ENCODE results near the gene KBTBD7. TPM values are rescaled to one million over a fixed set of nuclear protein-coding genes. Genes with fewer than 3 reads are reported as not detected.

KBTBD7 gene
- total and polyA plus RNA-seq, 2 donors (not counting 3 experiments of a cell fraction or from before 2014, with no cell fraction given), result 2.1 to 4.4 TPM

- Histone ChIP-seq H3K9me1 (replicated peaks; ENCODE audit: control insufficient read depth, extremely low read depth, insufficient read depth, low read length) (no peaks in the 10 kb centered on the region), H3K79me2 (ENCODE audit: control insufficient read depth, insufficient read depth, low read length) (no peaks in the 10 kb centered on the region), H4K20me1 (replicated peaks; ENCODE audit: control insufficient read depth, extremely low read depth, insufficient read depth, low read length) (no peaks in the 10 kb centered on the region), H3K36me3 (ENCODE audit: control insufficient read depth in 2 of 2, extremely low read depth in 1 of 2, insufficient read depth in 2 of 2, low read length in 2 of 2) (no peaks in the 10 kb centered on the region), H3K4me3 (replicated peaks in 1 of 3; ENCODE audit: insufficient read depth in 1 of 3, low read depth in 1 of 3, low read length in 3 of 3) (no peak overlapping the region), H3K4me2 (ENCODE audit: insufficient read depth, low read length) (no peak overlapping the region), H3K9ac (replicated peaks; ENCODE audit: extremely low read depth, insufficient read depth, low read length) (no peak overlapping the region), H3K27ac (ENCODE audit: insufficient read depth, low read depth, low read length) (no peak overlapping the region), H2AFZ (ENCODE audit: low read depth, low read length) (no peak overlapping the region), H3K9me3 (replicated peaks; ENCODE audit: control insufficient read depth, insufficient read depth, low read length) (no peaks in the 10 kb centered on the region), H3K27me3 (ENCODE audit: control insufficient read depth in 2 of 2, insufficient read depth in 2 of 2, low read length in 2 of 2) (no peaks in the 10 kb centered on the region), H3K4me1 (ENCODE audit: control insufficient read depth, extremely low read depth, insufficient read depth, low read length) (no peaks in the 10 kb centered on the region)
- FAIRE-seq, result no peak
- no peak for DNase-seq (ENCODE audit: low read depth, low spot score)
- BruUV-seq (replicated peaks), result no TSS peak
- intact Hi-C loops (cut with micrococcal nuclease), result no loop called here
- TF ChIP-seq MYC (IDR thresholded peaks at IDR 0.05; ENCODE audit: low read depth, low read length) (no peak), EZH2 (IDR thresholded peaks at IDR 0.05; ENCODE audit: borderline replicate concordance, low read depth, low read length, severe bottlenecking) (no peak)
- CTCF ChIA-PET, result no interaction called here
- POLR2A ChIA-PET, result no interaction called here
- dilution Hi-C loops (cut with MboI; ENCODE audit: extremely low pct_ligation_motif_present, low sequenced_read_pairs), result no loop called here
Measured at GRCh38 chr13:41188584-41188983, 5.8 kb downstream of the KBTBD7 start.

GRCh38 chr13:41186481-41186880 is 7.9 kb downstream of the KBTBD7 start:
- Histone ChIP-seq H3K4me1 (ENCODE audit: control insufficient read depth, extremely low read depth, insufficient read depth, low read length) (no peaks in the 10 kb centered on the region), H3K27me3 (ENCODE audit: control insufficient read depth in 2 of 2, insufficient read depth in 2 of 2, low read length in 2 of 2) (no peaks in the 10 kb centered on the region), H3K79me2 (ENCODE audit: control insufficient read depth, insufficient read depth, low read length) (no peaks in the 10 kb centered on the region), H3K4me2 (ENCODE audit: insufficient read depth, low read length) (no peak overlapping the region), H3K4me3 (replicated peaks in 1 of 3; ENCODE audit: insufficient read depth in 1 of 3, low read depth in 1 of 3, low read length in 3 of 3) (no peak overlapping the region), H3K36me3 (ENCODE audit: control insufficient read depth in 2 of 2, extremely low read depth in 1 of 2, insufficient read depth in 2 of 2, low read length in 2 of 2) (no peaks in the 10 kb centered on the region), H3K9me1 (replicated peaks; ENCODE audit: control insufficient read depth, extremely low read depth, insufficient read depth, low read length) (no peaks in the 10 kb centered on the region), H3K9me3 (replicated peaks; ENCODE audit: control insufficient read depth, insufficient read depth, low read length) (no peaks in the 10 kb centered on the region), H4K20me1 (replicated peaks; ENCODE audit: control insufficient read depth, extremely low read depth, insufficient read depth, low read length) (no peaks in the 10 kb centered on the region), H3K27ac (ENCODE audit: insufficient read depth, low read depth, low read length) (no peak overlapping the region), H2AFZ (ENCODE audit: low read depth, low read length) (no peak overlapping the region), H3K9ac (replicated peaks; ENCODE audit: extremely low read depth, insufficient read depth, low read length) (no peak overlapping the region)
- dilution Hi-C loops (cut with MboI; ENCODE audit: extremely low pct_ligation_motif_present, low sequenced_read_pairs) (no loop called here), intact Hi-C loops (cut with micrococcal nuclease) (no loop called here)
- DNase-seq (ENCODE audit: low read depth, low spot score) (no peak), FAIRE-seq (no peak)
- ChIA-PET POLR2A (no interaction called here), CTCF (interaction anchor here (1.4 kb wide), 1 partner anchor 11 kb away, joined by 3 read pairs; no protein-coding TSS in a partner anchor)
- BruUV-seq (replicated peaks), result no TSS peak
- TF ChIP-seq POLR2A (IDR thresholded peaks at IDR 0.05; ENCODE audit: low read depth, low read length) (no peak), GATA2 (IDR thresholded peaks at IDR 0.05; ENCODE audit: insufficient read depth, insufficient read length, low read depth, low read length) (no peak), EZH2 (IDR thresholded peaks at IDR 0.05; ENCODE audit: borderline replicate concordance, low read depth, low read length, severe bottlenecking) (no peak), JUN (IDR thresholded peaks at IDR 0.05; ENCODE audit: borderline replicate concordance, insufficient read depth, insufficient read length, low read depth) (no peak), FOS (IDR thresholded peaks at IDR 0.05; ENCODE audit: borderline replicate concordance, insufficient read depth, low read length) (no peak), POLR2AphosphoS5 (IDR thresholded peaks at IDR 0.05; ENCODE audit: insufficient read depth, low read depth, low read length) (no peak), MYC (IDR thresholded peaks at IDR 0.05; ENCODE audit: low read depth, low read length) (no peak)
- TF ChIP-seq, protein P1, sequence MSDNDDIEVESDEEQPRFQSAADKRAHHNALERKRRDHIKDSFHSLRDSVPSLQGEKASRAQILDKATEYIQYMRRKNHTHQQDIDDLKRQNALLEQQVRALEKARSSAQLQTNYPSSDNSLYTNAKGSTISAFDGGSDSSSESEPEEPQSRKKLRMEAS (IDR thresholded peaks at IDR 0.05; ENCODE audit: insufficient read depth, insufficient read length), result no peak
- TF ChIP-seq, protein P2, sequence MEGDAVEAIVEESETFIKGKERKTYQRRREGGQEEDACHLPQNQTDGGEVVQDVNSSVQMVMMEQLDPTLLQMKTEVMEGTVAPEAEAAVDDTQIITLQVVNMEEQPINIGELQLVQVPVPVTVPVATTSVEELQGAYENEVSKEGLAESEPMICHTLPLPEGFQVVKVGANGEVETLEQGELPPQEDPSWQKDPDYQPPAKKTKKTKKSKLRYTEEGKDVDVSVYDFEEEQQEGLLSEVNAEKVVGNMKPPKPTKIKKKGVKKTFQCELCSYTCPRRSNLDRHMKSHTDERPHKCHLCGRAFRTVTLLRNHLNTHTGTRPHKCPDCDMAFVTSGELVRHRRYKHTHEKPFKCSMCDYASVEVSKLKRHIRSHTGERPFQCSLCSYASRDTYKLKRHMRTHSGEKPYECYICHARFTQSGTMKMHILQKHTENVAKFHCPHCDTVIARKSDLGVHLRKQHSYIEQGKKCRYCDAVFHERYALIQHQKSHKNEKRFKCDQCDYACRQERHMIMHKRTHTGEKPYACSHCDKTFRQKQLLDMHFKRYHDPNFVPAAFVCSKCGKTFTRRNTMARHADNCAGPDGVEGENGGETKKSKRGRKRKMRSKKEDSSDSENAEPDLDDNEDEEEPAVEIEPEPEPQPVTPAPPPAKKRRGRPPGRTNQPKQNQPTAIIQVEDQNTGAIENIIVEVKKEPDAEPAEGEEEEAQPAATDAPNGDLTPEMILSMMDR (IDR thresholded peaks at IDR 0.05; ENCODE audit: extremely low read depth in 1 of 2, insufficient read depth in 1 of 2, low read depth in 1 of 2, low read length in 2 of 2), result no peak

Data from endothelial cell of umbilical vein (primary cell).